ENCODE data around the gene RELB.

The RELB gene

GRCh38 chr19:45025264-45025663 lies 24.0 kb downstream of the RELB start:
- DNase-seq, result no peak

- DNase-seq, result no peak
Observed at GRCh38 chr19:45027371-45027770, 26.1 kb downstream of the RELB start.

DNA sequence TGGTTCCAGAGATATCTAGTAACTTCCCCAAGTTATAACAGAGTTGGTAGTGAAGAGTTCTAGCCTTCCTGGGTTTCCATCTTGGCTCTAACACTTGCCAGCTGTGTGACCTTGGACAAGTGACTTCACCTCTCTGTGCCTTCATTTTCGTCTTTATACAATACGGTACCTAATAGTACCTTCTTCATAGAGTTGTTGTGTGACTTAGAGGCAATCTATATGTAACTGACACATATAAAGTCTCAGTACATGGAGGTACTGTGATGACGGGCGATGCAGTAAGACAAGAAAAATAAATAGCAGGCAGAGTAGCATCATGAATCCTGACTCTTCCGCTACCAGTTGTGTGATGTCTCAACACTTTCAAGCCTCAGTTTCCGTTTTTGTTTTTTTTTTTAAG lies 29.6 kb downstream of the RELB start:
- no peak for DNase-seq

DNA sequence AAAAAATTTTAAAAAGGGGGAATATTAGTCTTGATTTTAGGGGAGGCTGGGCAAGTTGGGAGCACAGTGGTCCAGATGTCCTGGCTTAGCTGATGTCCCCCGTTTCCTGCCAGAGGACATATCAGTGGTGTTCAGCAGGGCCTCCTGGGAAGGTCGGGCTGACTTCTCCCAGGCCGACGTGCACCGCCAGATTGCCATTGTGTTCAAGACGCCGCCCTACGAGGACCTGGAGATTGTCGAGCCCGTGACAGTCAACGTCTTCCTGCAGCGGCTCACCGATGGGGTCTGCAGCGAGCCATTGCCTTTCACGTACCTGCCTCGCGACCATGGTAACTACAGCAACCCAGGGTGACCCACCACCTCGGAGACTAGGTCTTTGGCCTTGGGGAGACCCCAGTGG lies 31.2 kb downstream of the RELB start:
- no peak for DNase-seq

- DNase-seq, result no peak
Observed at GRCh38 chr19:45035755-45036154, 34.5 kb downstream of the RELB start.

- no peak for DNase-seq
Observed at GRCh38 chr19:45037393-45038169, 36.3 kb downstream of the RELB start.

GRCh38 chr19:45038931-45039893 lies 37.9 kb downstream of the RELB start, which contains the start of gene CLASRP:
Gene CLASRP, plus strand, starts transcription at chr19:45039045. Its CDS starts 1,168 bp downstream, at chr19:45040213.
- peak; percentile 73 for DNase-seq

DNA sequence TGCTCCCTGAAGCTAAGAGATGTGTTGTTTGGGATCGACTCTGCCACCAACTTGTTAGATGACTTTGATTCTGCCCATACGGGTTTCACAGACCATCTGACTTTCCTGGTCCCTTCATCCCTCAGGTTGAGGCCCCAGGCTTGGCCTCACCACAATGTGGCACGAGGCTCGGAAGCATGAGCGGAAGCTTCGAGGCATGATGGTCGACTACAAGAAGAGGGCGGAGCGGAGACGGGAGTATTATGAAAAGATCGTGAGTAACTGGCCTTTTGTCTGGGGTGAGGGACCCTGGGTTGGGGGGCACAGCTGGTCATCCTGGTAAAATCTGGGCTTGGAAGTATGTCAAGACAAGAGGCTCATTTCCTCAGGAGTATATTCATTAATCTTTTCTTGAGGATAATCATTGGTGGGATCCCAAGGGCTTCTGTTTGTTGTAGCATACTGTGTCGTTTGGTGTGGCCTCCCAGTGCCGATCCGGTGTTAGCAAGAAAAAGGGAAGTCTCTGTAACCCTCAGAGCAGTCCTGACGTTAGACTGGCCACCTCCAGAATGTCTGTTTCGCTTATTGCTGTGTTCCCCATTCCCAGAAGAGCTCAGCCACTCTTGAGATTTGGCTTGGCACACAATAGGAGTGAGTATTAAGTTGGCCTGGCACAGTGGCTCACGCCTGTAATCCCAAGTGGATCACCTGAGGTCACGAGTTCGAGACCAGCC lies 39.0 kb downstream of the RELB start:
- DNase-seq, result no peak

GRCh38 chr19:45041125-45041524 lies 39.9 kb downstream of the RELB start:
- DNase-seq, result no peak

- no peak for DNase-seq
Observed at GRCh38 chr19:45045671-45046353, 44.5 kb downstream of the RELB start.

DNA sequence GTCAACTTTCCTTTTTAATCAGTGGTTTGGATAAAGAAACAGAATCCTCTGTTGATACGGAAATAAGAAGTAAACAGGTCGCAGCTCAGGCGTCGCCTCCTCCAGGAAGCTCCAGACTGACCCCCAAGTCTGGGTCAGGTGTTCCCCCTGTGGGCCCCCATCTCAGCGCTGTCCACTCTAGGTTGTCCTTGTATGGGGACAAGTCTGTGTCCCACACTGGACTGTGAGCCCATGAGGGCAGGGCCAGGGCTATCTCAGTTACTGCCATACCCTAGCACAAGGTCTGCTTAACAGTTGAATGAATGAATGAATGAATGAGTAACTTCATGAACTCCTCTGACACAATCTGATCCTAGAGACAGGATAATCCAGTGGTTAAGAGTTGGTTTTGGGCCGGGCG lies 45.1 kb downstream of the RELB start:
- no peak for DNase-seq

DNA sequence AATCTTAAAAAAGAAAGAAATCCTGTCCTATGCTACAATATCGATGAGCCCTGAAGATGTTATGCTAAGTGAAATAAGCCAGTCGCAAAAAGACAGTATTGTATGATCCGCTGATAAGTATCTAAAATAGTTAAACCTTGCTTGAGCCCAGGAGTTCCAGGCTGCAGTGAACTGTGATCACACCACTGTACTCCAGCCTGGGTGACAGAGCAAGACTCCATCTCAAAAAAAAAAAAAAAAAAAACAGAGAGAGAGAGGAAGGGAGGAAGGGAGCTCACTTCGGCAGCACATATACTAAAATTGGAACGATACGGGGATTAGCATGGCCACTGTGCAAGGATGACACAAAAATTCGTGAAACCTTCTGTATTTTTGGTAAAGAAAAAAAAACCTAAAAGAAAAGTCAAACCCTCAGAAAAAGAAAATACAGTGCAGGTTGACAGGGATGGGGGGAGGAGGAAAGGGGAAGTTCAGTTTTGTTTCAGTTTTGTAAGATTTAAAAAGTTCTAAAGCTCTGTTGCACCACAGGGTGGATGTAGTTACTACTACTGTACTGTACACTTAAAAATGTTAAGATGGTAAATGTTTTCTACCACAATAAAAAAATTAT lies 46.0 kb downstream of the RELB start:
- DNase-seq, result no peak

DNA sequence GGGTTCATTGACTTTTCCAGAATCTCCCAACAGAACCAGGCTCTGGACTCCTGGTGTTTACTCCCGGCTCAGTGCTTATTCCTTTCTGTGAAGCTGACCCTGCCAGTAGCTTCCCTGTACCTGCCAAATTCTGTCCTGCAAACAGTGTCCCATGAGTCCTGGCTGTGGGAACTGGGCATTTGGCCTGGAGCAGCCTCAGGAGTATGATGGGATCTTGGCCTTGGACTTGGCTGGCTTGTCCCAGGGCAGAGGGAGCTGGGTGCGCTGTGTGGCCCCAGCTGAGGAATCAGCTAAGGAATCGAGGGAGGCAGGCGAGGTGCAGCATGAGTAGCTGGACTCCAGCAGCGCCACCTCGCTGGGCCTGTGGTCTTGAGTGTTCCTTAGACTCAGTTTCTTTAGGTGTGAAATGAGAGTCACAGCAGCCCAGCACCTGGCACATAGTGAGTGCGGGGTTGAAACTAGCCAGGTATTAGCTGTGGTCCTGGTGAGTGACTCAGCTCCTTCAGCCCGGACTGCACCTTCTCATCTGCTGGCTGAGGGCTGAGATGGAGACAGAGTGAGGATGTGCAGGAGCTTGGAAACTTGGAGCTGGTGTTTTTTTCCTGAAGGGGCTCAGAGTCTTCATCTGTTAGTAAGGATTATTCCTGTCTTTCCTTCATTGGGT lies 47.9 kb downstream of the RELB start:
- no peak for DNase-seq

GRCh38 chr19:45050036-45050435 lies 48.8 kb downstream of the RELB start:
- DNase-seq, result no peak

GRCh38 chr19:45051929-45052579 lies 50.8 kb downstream of the RELB start:
- no peak for DNase-seq

- DNase-seq, result no peak
Observed at GRCh38 chr19:45056831-45057230, 55.6 kb downstream of the RELB start.

DNA sequence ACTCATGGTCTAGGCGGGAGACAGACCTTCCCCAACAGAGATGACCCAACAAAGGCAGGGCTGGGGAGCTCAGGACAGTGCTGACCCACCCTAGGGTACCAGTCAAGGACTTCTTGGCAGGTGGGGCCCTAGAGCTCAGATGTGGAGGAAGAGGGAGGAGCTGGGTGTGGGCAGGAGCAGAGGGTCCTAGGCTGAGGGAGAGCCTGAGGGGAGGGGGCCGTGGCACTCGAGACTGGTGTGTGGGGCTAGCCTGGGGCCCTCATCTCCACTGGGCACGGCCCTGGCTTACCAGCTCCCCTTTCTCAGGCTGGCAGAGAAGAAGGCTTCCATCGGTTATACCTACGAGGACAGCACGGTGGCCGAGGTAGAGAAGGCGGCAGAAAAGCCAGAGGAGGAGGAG lies 56.2 kb downstream of the RELB start:
- DNase-seq, result no peak

GRCh38 chr19:45058622-45059159 lies 57.4 kb downstream of the RELB start:
- DNase-seq, result no peak

GRCh38 chr19:45059258-45059965 lies 58.1 kb downstream of the RELB start:
- DNase-seq, result no peak

DNA sequence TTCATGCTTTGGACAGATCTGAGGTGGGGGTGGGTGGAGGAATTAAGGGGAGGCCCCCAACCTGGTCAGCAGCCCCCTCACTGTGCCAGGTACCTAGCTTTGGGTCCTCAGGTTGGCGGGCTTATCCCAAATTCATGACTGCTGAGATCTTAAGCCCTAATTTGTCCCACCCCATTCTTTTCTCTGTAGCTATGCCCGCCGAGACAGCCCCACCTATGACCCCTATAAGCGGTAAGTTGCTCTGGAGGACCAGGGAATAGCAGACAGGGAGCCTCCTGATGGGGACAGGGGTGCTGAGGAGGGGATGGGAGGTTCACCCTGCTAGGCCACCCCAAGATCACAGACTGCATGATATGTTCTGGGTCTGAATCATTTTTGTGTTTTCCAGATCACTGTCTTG lies 60.7 kb downstream of the RELB start:
- DNase-seq, result no peak
